H1 (cell line): ENCODE measurements around the gene MYO1D. TPM values are rescaled to one million over a fixed set of nuclear protein-coding genes. Genes with fewer than 3 reads are reported as not detected.

Source experiments
- CTCF ChIA-PET: fragments of 300-600 bp; sonication (Branson Sonifier 250); formaldehyde crosslinking; loops from one replicate; lab custom pipeline; 2021; ENCODE audit not compliant: partially characterized antibody; lab: Charles Lee
- POLR2A ChIA-PET: fragments of 300-600 bp; sonication (Branson Sonifier 250); formaldehyde crosslinking; loops from one replicate; lab custom pipeline; 2021; ENCODE audit warnings: inconsistent platforms; ENCODE audit not compliant: partially characterized antibody; lab: Charles Lee
- DNase-seq, 2 experiments: peaks; one replicate each; pipeline versions ENCODE4 v3.0.0 to v3.0.0-alpha.2; 2010 to 2022; ENCODE audit warnings: low spot score in 2 of 2, low read depth in 1 of 2, mixed read lengths in 1 of 2
- FAIRE-seq: peaks from 2 replicates; lab custom pipeline; 2011; peaks lifted over from hg19 to GRCh38; lab: Jason Lieb, UNC
- H2AFZ ChIP-seq: 2 replicates; pipeline ENCODE4 v1.8.1; 2012; ENCODE audit warnings: low read length, inconsistent platforms
- H2AK5ac ChIP-seq: 2 replicates; pipeline ENCODE4 v1.6.1; 2013; ENCODE audit warnings: low read depth, low read length
- H2BK120ac ChIP-seq: replicated peaks from 2 replicates; pipeline ENCODE3; 2013; ENCODE audit warnings: low read depth, low read length, inconsistent platforms
- H2BK12ac ChIP-seq: 2 replicates; pipeline ENCODE4 v1.6.1; 2013; ENCODE audit warnings: low read depth, low read length
- H2BK15ac ChIP-seq: 2 replicates; pipeline ENCODE4 v1.6.1; 2013; ENCODE audit warnings: low read length
- H2BK20ac ChIP-seq: 2 replicates; pipeline ENCODE4 v1.6.1; 2013; ENCODE audit warnings: low read length
- H2BK5ac ChIP-seq: 2 replicates; pipeline ENCODE4 v1.6.1; 2013; ENCODE audit warnings: low read depth, low read length
- H3K14ac ChIP-seq: 2 replicates; pipeline ENCODE4 v1.6.1; 2013; ENCODE audit warnings: inconsistent platforms; ENCODE audit not compliant: insufficient read length
- H3K18ac ChIP-seq: 2 replicates; pipeline ENCODE4 v1.6.1; 2013; ENCODE audit warnings: low read length; ENCODE audit errors: extremely low read depth
- H3K23ac ChIP-seq: 2 replicates; pipeline ENCODE4 v1.6.1; 2013; ENCODE audit warnings: inconsistent platforms; ENCODE audit not compliant: insufficient read length
- H3K23me2 ChIP-seq: 2 replicates; pipeline ENCODE4 v1.6.1; 2013; ENCODE audit warnings: low read depth, low read length
- H3K27ac ChIP-seq: 2 replicates; pipeline ENCODE4 v1.6.1; 2011; ENCODE audit warnings: low read depth, low read length, inconsistent platforms
- H3K27me3 ChIP-seq, 4 experiments: replicated peaks in 1 of 4; 1 replicate in 1 of 4; 2 replicates in 3 of 4; pipeline versions ENCODE4 v1.6.1 to v1.8.1; 2011 to 2013; ENCODE audit warnings: low read length in 3 of 4, mild to moderate bottlenecking in 3 of 4, inconsistent platforms in 2 of 4, mixed read lengths in 2 of 4, moderate library complexity in 1 of 4; ENCODE audit not compliant: control insufficient read depth in 3 of 4, insufficient read depth in 3 of 4; ENCODE audit errors: extremely low read depth in 1 of 4
- H3K36me3 ChIP-seq, 4 experiments: 2 replicates each; pipeline versions ENCODE4 v1.6.1 to v1.8.1; 2011 to 2013; ENCODE audit warnings: mild to moderate bottlenecking in 4 of 4, low read length in 3 of 4, moderate library complexity in 2 of 4, control low read depth in 1 of 4, inconsistent platforms in 1 of 4; ENCODE audit not compliant: insufficient read depth in 4 of 4, control insufficient read depth in 2 of 4
- H3K4ac ChIP-seq: replicated peaks from 2 replicates; pipeline ENCODE3; 2013; ENCODE audit warnings: low read length, low read depth, mixed read lengths, inconsistent platforms; ENCODE audit not compliant: insufficient read length
- H3K4me1 ChIP-seq, 4 experiments: replicated peaks in 1 of 4; 1 replicate in 1 of 4; 2 replicates in 3 of 4; pipeline versions ENCODE4 v1.6.1 to v1.8.1; 2011 to 2013; ENCODE audit warnings: low read length in 3 of 4, inconsistent platforms in 2 of 4, mixed read lengths in 1 of 4; ENCODE audit not compliant: insufficient read depth in 4 of 4, control insufficient read depth in 3 of 4
- H3K4me2 ChIP-seq, 2 experiments: 2 replicates each; pipeline versions ENCODE4 v1.6.1 to v1.8.1; 2011 to 2013; ENCODE audit warnings: low read depth in 2 of 2, low read length in 2 of 2, control low read depth in 1 of 2, inconsistent platforms in 1 of 2, mild to moderate bottlenecking in 1 of 2; ENCODE audit not compliant: insufficient read depth in 1 of 2
- H3K4me3 ChIP-seq, 4 experiments: fragments of 200-600, 300-600 bp in 1 of 4; sonication (generic), shearing (Covaris generic), sonication (Bioruptor Twin) in 1 of 4; 2 replicates each; pipeline versions ENCODE4 v1.5.1 to v1.8.1; 2011 to 2016; ENCODE audit warnings: low read length in 4 of 4, low read depth in 3 of 4, control low read depth in 2 of 4, inconsistent platforms in 2 of 4, mild to moderate bottlenecking in 2 of 4, mixed read lengths in 1 of 4, moderate library complexity in 1 of 4; ENCODE audit not compliant: insufficient read depth in 2 of 4; ENCODE audit errors: extremely low read depth in 1 of 4
- H3K56ac ChIP-seq: replicated peaks from 2 replicates; pipeline ENCODE3; 2013; ENCODE audit warnings: low read depth, mild to moderate bottlenecking, mixed read lengths, low read length, inconsistent platforms; ENCODE audit not compliant: insufficient read length
- H3K79me1 ChIP-seq: 2 replicates; pipeline ENCODE4 v1.6.1; 2013; ENCODE audit warnings: low read depth, low read length, control low read depth
- H3K79me2 ChIP-seq, 2 experiments: 2 replicates each; pipeline versions ENCODE4 v1.6.1 to v1.8.1; 2012 to 2013; ENCODE audit warnings: low read length in 2 of 2, mild to moderate bottlenecking in 2 of 2, inconsistent platforms in 1 of 2; ENCODE audit not compliant: insufficient read depth in 2 of 2, control insufficient read depth in 1 of 2
- H3K9ac ChIP-seq, 4 experiments: replicated peaks in 1 of 4; 1 replicate in 1 of 4; 2 replicates in 3 of 4; pipeline versions ENCODE4 v1.6.1 to v1.8.1; 2011 to 2013; ENCODE audit warnings: low read depth in 3 of 4, low read length in 3 of 4, control low read depth in 2 of 4, mild to moderate bottlenecking in 2 of 4, moderate library complexity in 2 of 4, inconsistent platforms in 1 of 4; ENCODE audit errors: extremely low read depth in 1 of 4
- H3K9me3 ChIP-seq, 2 experiments: 2 replicates each; pipeline versions ENCODE4 v1.6.1 to v1.8.1; 2012 to 2013; ENCODE audit warnings: mild to moderate bottlenecking in 2 of 2, moderate library complexity in 2 of 2, control low read depth in 1 of 2, inconsistent platforms in 1 of 2, low read depth in 1 of 2, low read length in 1 of 2, mixed read lengths in 1 of 2; ENCODE audit not compliant: insufficient read depth in 2 of 2
- H4K20me1 ChIP-seq, 2 experiments: replicated peaks in 1 of 2; 2 replicates each; pipeline versions ENCODE3 to v1.8.1; 2011 to 2013; ENCODE audit warnings: inconsistent platforms in 2 of 2, low read length in 2 of 2, mild to moderate bottlenecking in 1 of 2; ENCODE audit not compliant: insufficient read depth in 2 of 2, control insufficient read depth in 1 of 2
- H4K5ac ChIP-seq: 2 replicates; pipeline ENCODE4 v1.6.1; 2013; ENCODE audit warnings: low read length, low read depth, mixed read lengths, inconsistent platforms; ENCODE audit not compliant: insufficient read length
- H4K8ac ChIP-seq: 2 replicates; pipeline ENCODE4 v1.8.0; 2013; ENCODE audit warnings: mild to moderate bottlenecking, moderate library complexity, low read length, inconsistent platforms; ENCODE audit not compliant: insufficient read depth; ENCODE audit errors: extremely low read depth
- H4K91ac ChIP-seq: replicated peaks from 2 replicates; pipeline ENCODE3; 2013; ENCODE audit warnings: low read length, mixed read lengths, inconsistent platforms; ENCODE audit not compliant: insufficient read length
- ATF2 ChIP-seq: IDR thresholded peaks from 2 replicates; pipeline ENCODE4 v1.6.1; 2012; ENCODE audit warnings: low read length, inconsistent platforms
- CBX5 ChIP-seq: fragments of 300-800, 300-1000 bp; sonication (generic); IDR thresholded peaks from 2 replicates; pipeline ENCODE4 v1.7.1; 2016; ENCODE audit warnings: antibody characterized with exemption, low read length, low read depth
- MAX ChIP-seq: IDR thresholded peaks from 2 replicates; pipeline ENCODE4 v1.6.1; 2012; ENCODE audit warnings: inconsistent platforms
- POU5F1 ChIP-seq: IDR thresholded peaks from 2 replicates; pipeline ENCODE4 v1.6.1; 2011; ENCODE audit warnings: low read depth, mild to moderate bottlenecking, low read length, moderate library complexity
- RBBP5 ChIP-seq: IDR thresholded peaks from 2 replicates; pipeline ENCODE4 v1.7.1; 2012; ENCODE audit warnings: low read depth, mild to moderate bottlenecking, inconsistent platforms, low read length, moderate library complexity, borderline replicate concordance
- RXRA ChIP-seq: IDR thresholded peaks from 2 replicates; pipeline ENCODE4 v1.6.1; 2011; ENCODE audit warnings: low read depth, mild to moderate bottlenecking, low read length, moderate library complexity; ENCODE audit not compliant: insufficient read depth
- SP4 ChIP-seq: IDR thresholded peaks from 2 replicates; pipeline ENCODE4 v1.6.1; 2012; ENCODE audit warnings: low read length, inconsistent platforms
- SUZ12 ChIP-seq: fragments of 200-600 bp; sonication (generic); IDR thresholded peaks from 2 replicates; pipeline ENCODE4 v1.6.1; 2012; ENCODE audit warnings: mild to moderate bottlenecking, inconsistent platforms, low read length, moderate library complexity, mixed read lengths
- polyA plus RNA-seq, 7 experiments: library from polyadenylated mRNA; depleted of rRNA in 3 of 7; stranded (reverse) in 5 of 7; unstranded in 2 of 7; fragments of >200 nt in 5 of 7; fragments of 200-250 nt in 2 of 7; gene quantifications; 1 replicate in 5 of 7; 2 replicates in 1 of 7; 4 replicates in 1 of 7; pipeline versions ENCODE4 v1.2.1 to v1.2.3, GENCODE V29; 2011 to 2013; ENCODE audit warnings: missing spikeins in 2 of 7, mixed read lengths in 2 of 7
- total RNA-seq: library from RNA; stranded (reverse); fragmentation: NEBNext Ultra II Directional; extraction: Animal tissue kit (Norgen Biotek cat#: 25700); gene quantifications from 2 replicates; pipeline ENCODE4 v1.2.1, GENCODE V29; 2021

Gene MYO1D
- total and polyA plus RNA-seq, 2 of the 8 experiments (the other 6 are each of a cell fraction or from before 2014, with no cell fraction given) = 6.5 to 25.4 TPM

- ChIA-PET POLR2A (no interaction called here), CTCF (interaction anchor here (1.4 to 3.0 kb wide), 2 partner anchors 13 to 83 kb away, joined by 4 to 20 read pairs; no protein-coding TSS in a partner anchor)
- Histone ChIP-seq H3K23me2 (no peaks in the 10 kb centered on the region), H3K18ac (no peak overlapping the region), H3K9ac (no peak overlapping the region), H3K79me1 (no peaks in the 10 kb centered on the region), H2BK20ac (no peak overlapping the region), H4K20me1 (no peaks in the 10 kb centered on the region), H3K27ac (no peak overlapping the region), H4K91ac (no peak overlapping the region), H2AK5ac (no peak overlapping the region), H3K56ac (no peak overlapping the region), H3K4me3 (no peak overlapping the region), H4K8ac (no peak overlapping the region), H3K4me1 (no peaks in the 10 kb centered on the region), H3K27me3 (no peaks in the 10 kb centered on the region), H3K79me2 (no peaks in the 10 kb centered on the region), H2BK15ac (no peak overlapping the region), H3K4ac (no peak overlapping the region), H3K36me3 (no peaks in the 10 kb centered on the region), H2BK120ac (no peak overlapping the region), H3K9me3 (no peaks in the 10 kb centered on the region), H2AFZ (no peak overlapping the region), H2BK5ac (no peak overlapping the region), H3K4me2 (no peak overlapping the region), H4K5ac (no peak overlapping the region), H2BK12ac (no peak overlapping the region), H3K14ac (no peak overlapping the region), H3K23ac (no peak overlapping the region)
- no peak for DNase-seq
- no peak for FAIRE-seq
- TF ChIP-seq SUZ12 (no peak), MAX (no peak), POU5F1 (no peak), ATF2 (no peak), RBBP5 (no peak), RXRA (no peak), CBX5 (no peak), SP4 (no peak)
These were observed 301.1 kb downstream of the MYO1D start for GRCh38 chr17:32575852-32576251.
